IMR-90 (cell line): Measurements from ENCODE around the gene PITRM1.

Experiments
- BHLHE40 ChIP-seq: fragments of 150-350 bp; IDR thresholded peaks from 2 replicates; pipeline ENCODE4 v1.6.1; 2016; ENCODE audit warnings: mild to moderate bottlenecking, low read depth, low read length
- CHD1 ChIP-seq: IDR thresholded peaks from 2 replicates; pipeline ENCODE4 v1.6.1; 2012; ENCODE audit warnings: low read depth, low read length, improper control_type of control experiment
- CTCF ChIP-seq: conservative IDR thresholded peaks from 2 replicates; pipeline ENCODE4 v1.5.1; 2012; ENCODE audit warnings: mild to moderate bottlenecking, low read depth, low read length, improper control_type of control experiment
- MAFK ChIP-seq: IDR thresholded peaks from 2 replicates; pipeline ENCODE4 v1.6.1; 2012; ENCODE audit warnings: low read depth, low read length, improper control_type of control experiment
- NFE2L2 ChIP-seq: fragments of 150-350 bp; IDR thresholded peaks from 2 replicates; pipeline ENCODE4 v1.6.1; 2016; ENCODE audit warnings: low read depth, mild to moderate bottlenecking, low read length
- POLR2A ChIP-seq: IDR thresholded peaks from 2 replicates; pipeline ENCODE4 v1.6.1; 2012; ENCODE audit warnings: mild to moderate bottlenecking, low read depth, low read length
- RAD21 ChIP-seq: IDR thresholded peaks from 2 replicates; pipeline ENCODE4 v1.6.1; 2012; ENCODE audit warnings: low read length, improper control_type of control experiment
- SMC3 ChIP-seq: fragments of 150-350 bp; IDR thresholded peaks from 2 replicates; pipeline ENCODE4 v1.6.1; 2016; ENCODE audit warnings: low read depth, mild to moderate bottlenecking, antibody characterized with exemption, low read length, moderate library complexity
- TF ChIP-seq, protein P1 (sequence below): fragments of 150-350 bp; IDR thresholded peaks from 2 replicates; pipeline ENCODE4 v1.6.1; 2017; ENCODE audit warnings: mild to moderate bottlenecking, antibody characterized with exemption, low read length, low read depth

DNA sequence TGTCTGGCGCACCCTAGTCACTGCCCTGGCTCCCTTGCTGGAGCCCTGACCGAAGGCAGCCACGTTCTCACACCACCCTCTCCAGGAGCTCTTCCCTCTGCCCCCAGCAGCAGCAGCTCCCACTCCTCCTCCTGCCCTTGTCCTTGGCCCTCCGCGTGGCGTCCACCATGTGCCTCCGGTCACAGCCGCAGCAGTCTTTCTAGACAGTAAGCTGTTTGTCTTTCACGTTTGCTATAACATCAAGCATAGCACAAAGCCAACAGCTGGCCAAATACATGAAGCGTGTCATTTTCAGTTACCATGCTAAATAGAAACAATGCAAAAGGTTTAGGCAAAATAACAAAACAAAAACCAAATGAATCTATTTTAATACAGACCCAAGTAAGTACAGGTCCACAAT, 3.3 kb downstream of the PITRM1 start:
- TF ChIP-seq POLR2A, result no peak
- no peak for TF ChIP-seq NFE2L2
- TF ChIP-seq CTCF, result no peak
- TF ChIP-seq, protein P1, sequence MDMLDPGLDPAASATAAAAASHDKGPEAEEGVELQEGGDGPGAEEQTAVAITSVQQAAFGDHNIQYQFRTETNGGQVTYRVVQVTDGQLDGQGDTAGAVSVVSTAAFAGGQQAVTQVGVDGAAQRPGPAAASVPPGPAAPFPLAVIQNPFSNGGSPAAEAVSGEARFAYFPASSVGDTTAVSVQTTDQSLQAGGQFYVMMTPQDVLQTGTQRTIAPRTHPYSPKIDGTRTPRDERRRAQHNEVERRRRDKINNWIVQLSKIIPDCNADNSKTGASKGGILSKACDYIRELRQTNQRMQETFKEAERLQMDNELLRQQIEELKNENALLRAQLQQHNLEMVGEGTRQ, result no peak
- no peak for TF ChIP-seq MAFK
- no peak for TF ChIP-seq BHLHE40
- no peak for TF ChIP-seq SMC3
- TF ChIP-seq CHD1, result no peak
- no peak for TF ChIP-seq RAD21
